ENCODE data around the gene SUMF1.

GRCh38 chr3:4425707-4426106, 41.4 kb downstream of the SUMF1 start:
- no peak for TF ChIP-seq POLR2A (IDR thresholded peaks at IDR 0.05; ENCODE audit: low read depth, low read length)
- TF ChIP-seq POLR2AphosphoS5 (IDR thresholded peaks at IDR 0.05; ENCODE audit: low read depth, low read length): no peak
- no peak for TF ChIP-seq TAF1 (IDR thresholded peaks at IDR 0.05; ENCODE audit: borderline replicate concordance, low read depth, low read length)
